SU-DHL-6 (cell line): ENCODE data around the gene EFHD1.

Experiments
- H2AFZ ChIP-seq: fragments of 200-600 bp; sonication (generic); 2 replicates; pipeline ENCODE4 v1.6.1; 2014; ENCODE audit warnings: low read depth, mild to moderate bottlenecking, moderate library complexity, mixed read lengths, antibody characterized with exemption, low read length; ENCODE audit not compliant: severe bottlenecking
- H3F3A ChIP-seq: fragments of 200-600 bp; shearing (Covaris generic); 2 replicates; pipeline ENCODE4 v1.6.0; 2016; ENCODE audit warnings: antibody characterized with exemption, mild to moderate bottlenecking; ENCODE audit not compliant: insufficient read depth
- H3K27ac ChIP-seq: fragments of 200-600 bp; sonication (generic); 2 replicates; pipeline ENCODE4 v1.5.1; 2016; ENCODE audit warnings: low read depth, mild to moderate bottlenecking, low read length, moderate library complexity, mixed read lengths
- H3K27me3 ChIP-seq: fragments of 200-600 bp; sonication (generic), shearing (Covaris generic); 2 replicates; pipeline ENCODE4 v1.6.0; 2014; ENCODE audit warnings: mild to moderate bottlenecking, low read length
- H3K36me3 ChIP-seq: fragments of 200-600 bp; sonication (generic); 2 replicates; pipeline ENCODE4 v1.6.1; 2014; ENCODE audit warnings: mild to moderate bottlenecking, low read length, mixed read lengths
- H3K4me2 ChIP-seq: fragments of 300-600, 200-600 bp; shearing (Covaris generic), sonication (generic); 2 replicates; pipeline ENCODE4 v1.6.0; 2014; ENCODE audit warnings: low read length, low read depth, mild to moderate bottlenecking; ENCODE audit not compliant: poor library complexity, severe bottlenecking
- H3K4me3 ChIP-seq: fragments of 200-600 bp; sonication (generic); 2 replicates; pipeline ENCODE4 v1.5.1; 2014; ENCODE audit warnings: antibody characterized with exemption, low read length, mild to moderate bottlenecking, mixed read lengths; ENCODE audit not compliant: insufficient read depth, poor library complexity, severe bottlenecking
- H3K79me2 ChIP-seq: fragments of 200-600 bp; sonication (generic); 2 replicates; pipeline ENCODE4 v1.6.1; 2014; ENCODE audit warnings: mild to moderate bottlenecking, low read length, moderate library complexity; ENCODE audit not compliant: insufficient read depth
- H3K9ac ChIP-seq: fragments of 200-600 bp; sonication (generic); 2 replicates; pipeline ENCODE4 v1.7.0; 2014; ENCODE audit warnings: mild to moderate bottlenecking, low read length
- H3K9me2 ChIP-seq: fragments of 200-600 bp; sonication (generic); replicated peaks from 2 replicates; pipeline ENCODE4 v1.6.1; 2014; ENCODE audit warnings: low read length; ENCODE audit not compliant: insufficient read depth
- H3K9me3 ChIP-seq: fragments of 200-600 bp; sonication (generic); 2 replicates; pipeline ENCODE4 v1.6.1; 2014; ENCODE audit warnings: low read length, mixed read lengths; ENCODE audit not compliant: insufficient read depth
- H4K20me1 ChIP-seq: fragments of 200-600 bp; sonication (generic); 2 replicates; pipeline ENCODE4 v1.6.1; 2014; ENCODE audit warnings: low read depth, mild to moderate bottlenecking, antibody characterized with exemption, low read length, moderate library complexity, mixed read lengths
- CTCF ChIP-seq: fragments of 200-600 bp; sonication (generic); IDR thresholded peaks from one replicate; pipeline ENCODE4 v1.5.1; 2017; ENCODE audit warnings: antibody characterized with exemption, mild to moderate bottlenecking, low read length, moderate library complexity; ENCODE audit not compliant: insufficient read depth, poor library complexity, severe bottlenecking
- EZH2phosphoT487 ChIP-seq: fragments of 200-600 bp; sonication (generic), shearing (Covaris generic); conservative IDR thresholded peaks from 2 replicates; pipeline ENCODE4 v1.6.1; 2018; ENCODE audit warnings: mild to moderate bottlenecking, antibody characterized with exemption, low read length, moderate library complexity, mixed read lengths

EFHD1 gene

GRCh38 chr2:232609607-232610006 lies 23.8 kb upstream of the EFHD1 start:
- H3K4me3 ChIP-seq = no peak overlapping the region
- no peaks in the 10 kb centered on the region for H3K36me3 ChIP-seq
- no peaks in the 10 kb centered on the region for H3K27me3 ChIP-seq
- H4K20me1 ChIP-seq = no peaks in the 10 kb centered on the region
- H3K9me3 ChIP-seq = no peaks in the 10 kb centered on the region
- no peaks in the 10 kb centered on the region for H3K79me2 ChIP-seq
- no peak overlapping the region for H3K4me2 ChIP-seq
- TF ChIP-seq CTCF (no peak), EZH2phosphoT487 (no peak)
- no peak overlapping the region for H2AFZ ChIP-seq
- H3K9me2 ChIP-seq = no peaks in the 10 kb centered on the region
- no peak overlapping the region for H3K27ac ChIP-seq
- H3F3A ChIP-seq = no peaks in the 10 kb centered on the region
- no peak overlapping the region for H3K9ac ChIP-seq

- H3K4me3 ChIP-seq = no peak overlapping the region
- no peak overlapping the region for H3K27ac ChIP-seq
- H3F3A ChIP-seq = no peaks in the 10 kb centered on the region
- no peaks in the 10 kb centered on the region for H3K9me3 ChIP-seq
- no peak overlapping the region for H3K9ac ChIP-seq
- H3K79me2 ChIP-seq = no peaks in the 10 kb centered on the region
- no peaks in the 10 kb centered on the region for H3K36me3 ChIP-seq
- H2AFZ ChIP-seq = no peak overlapping the region
- H3K4me2 ChIP-seq = no peak overlapping the region
- H3K27me3 ChIP-seq = no peaks in the 10 kb centered on the region
- no peaks in the 10 kb centered on the region for H3K9me2 ChIP-seq
- no peaks in the 10 kb centered on the region for H4K20me1 ChIP-seq
- TF ChIP-seq EZH2phosphoT487 (no peak), CTCF (no peak)
These were observed 23.3 kb upstream of the EFHD1 start for GRCh38 chr2:232610081-232610480.

GRCh38 chr2:232611061-232611460 lies 22.3 kb upstream of the EFHD1 start:
- no peaks in the 10 kb centered on the region for H3K79me2 ChIP-seq
- no peak overlapping the region for H3K27ac ChIP-seq
- H3K9ac ChIP-seq = no peak overlapping the region
- no peak overlapping the region for H3K4me2 ChIP-seq
- H2AFZ ChIP-seq = no peak overlapping the region
- H3F3A ChIP-seq = no peaks in the 10 kb centered on the region
- H3K9me3 ChIP-seq = no peaks in the 10 kb centered on the region
- no peak overlapping the region for H3K4me3 ChIP-seq
- TF ChIP-seq CTCF (no peak), EZH2phosphoT487 (no peak)
- no peaks in the 10 kb centered on the region for H4K20me1 ChIP-seq
- H3K9me2 ChIP-seq = no peaks in the 10 kb centered on the region
- H3K27me3 ChIP-seq = no peaks in the 10 kb centered on the region
- no peaks in the 10 kb centered on the region for H3K36me3 ChIP-seq
